Smooth muscle cell (in vitro differentiated cells): ENCODE measurements around the gene IKZF1. TPM values are rescaled to one million over a fixed set of nuclear protein-coding genes. Genes with fewer than 3 reads are reported as not detected.

Experiments used
- DNase-seq: peaks from one replicate; lab custom pipeline; 2025; ENCODE audit not compliant: unreplicated experiment; lab: John Stamatoyannopoulos, UW
- H2AFZ ChIP-seq: fragments of 200-600 bp; sonication (generic); 2 replicates; pipeline ENCODE4 v1.6.0; 2016; ENCODE audit warnings: antibody characterized with exemption, low read depth, mild to moderate bottlenecking
- H3F3A ChIP-seq: fragments of 200-600 bp; sonication (generic); 2 replicates; pipeline ENCODE4 v1.6.0; 2017; ENCODE audit warnings: antibody characterized with exemption, low read depth
- H3K27ac ChIP-seq: fragments of 200-600 bp; sonication (generic); 2 replicates; pipeline ENCODE4 v1.5.1; 2016; ENCODE audit warnings: low read depth, mild to moderate bottlenecking
- H3K27me3 ChIP-seq: fragments of 200-600 bp; sonication (generic); 2 replicates; pipeline ENCODE4 v1.6.1; 2016; ENCODE audit warnings: low read depth, mild to moderate bottlenecking
- H3K36me3 ChIP-seq: fragments of 200-600 bp; sonication (generic); 2 replicates; pipeline ENCODE4 v1.5.1; 2016; ENCODE audit warnings: low read depth
- H3K4me1 ChIP-seq: fragments of 200-600 bp; sonication (generic); 2 replicates; pipeline ENCODE4 v1.5.1; 2016; ENCODE audit warnings: low read depth
- H3K4me2 ChIP-seq: fragments of 200-600 bp; sonication (generic); 2 replicates; pipeline ENCODE4 v1.6.0; 2016; ENCODE audit warnings: mild to moderate bottlenecking
- H3K4me3 ChIP-seq: fragments of 200-600 bp; sonication (generic); 2 replicates; pipeline ENCODE4 v1.5.1; 2016; ENCODE audit warnings: mild to moderate bottlenecking
- H3K79me2 ChIP-seq: fragments of 200-600 bp; sonication (generic); 2 replicates; pipeline ENCODE4 v1.6.0; 2016; ENCODE audit warnings: low read depth, mild to moderate bottlenecking
- H3K9ac ChIP-seq: fragments of 200-600 bp; sonication (generic); 2 replicates; pipeline ENCODE4 v1.6.0; 2016; ENCODE audit warnings: low read depth
- H3K9me3 ChIP-seq: fragments of 200-600 bp; sonication (generic); replicated peaks from 2 replicates; pipeline ENCODE4 v1.5.1; 2016; ENCODE audit warnings: low read depth
- H4K20me1 ChIP-seq: fragments of 200-600 bp; sonication (generic); 2 replicates; pipeline ENCODE4 v1.6.0; 2016; ENCODE audit warnings: low read depth
- WGBS: methylation state at CpG from one replicate; pipeline ENCODE4 v1.1.7; 2016; ENCODE audit warnings: low lambda C conversion rate; 5-methylcytosine and 5-hydroxymethylcytosine counted together
- polyA plus RNA-seq: library from polyadenylated mRNA; unstranded; fragments of >200 nt; fragmentation: Nextera tagmentation; extraction: Ambion mirVana; gene quantifications from 2 replicates; pipeline ENCODE4 v1.2.1, GENCODE V29; 2016
- total RNA-seq: library from RNA; depleted of rRNA; stranded (reverse); fragments of >200 nt; gene quantifications from 2 replicates; pipeline ENCODE4 v1.2.3, GENCODE V29; 2014
- TF ChIP-seq, protein P1 (sequence below): fragments of 200-600 bp; sonication (generic); IDR thresholded peaks from 2 replicates; pipeline ENCODE4 v1.5.1; 2017; ENCODE audit warnings: borderline replicate concordance, mild to moderate bottlenecking, antibody characterized with exemption; ENCODE audit not compliant: insufficient read depth, poor library complexity, severe bottlenecking

The IKZF1 gene
- total and polyA plus RNA-seq, 2 experiments from 2014 or later = not detected

DNA sequence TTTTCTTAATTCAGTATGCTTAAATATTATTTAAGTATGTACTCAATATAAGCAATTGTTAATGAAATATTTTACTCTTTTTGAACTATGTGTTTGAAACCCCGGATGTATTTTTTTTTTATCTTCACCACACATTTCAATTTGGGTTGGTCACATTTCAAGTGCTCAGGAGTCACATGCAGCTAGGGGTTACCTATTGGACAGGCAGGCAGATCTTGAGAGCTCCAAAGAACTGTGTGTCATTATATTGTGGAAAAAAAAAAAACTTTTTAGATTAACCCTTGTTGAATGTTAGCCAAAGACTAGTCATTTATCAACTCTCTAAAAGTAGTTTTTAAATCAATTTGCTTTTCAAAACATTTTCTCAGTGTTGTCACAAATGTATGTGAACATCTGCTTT, 37.2 kb downstream of the IKZF1 start:
- H3K79me2 ChIP-seq = no peaks in the 10 kb centered on the region
- H3K4me1 ChIP-seq = no peaks in the 10 kb centered on the region
- no peak overlapping the region for H3K9ac ChIP-seq
- no peak overlapping the region for H3K4me3 ChIP-seq
- H4K20me1 ChIP-seq = no peaks in the 10 kb centered on the region
- H3K9me3 ChIP-seq = no peaks in the 10 kb centered on the region
- no peak overlapping the region for H3K27ac ChIP-seq
- no peak for DNase-seq
- whole genome bisulfite sequencing = 85% methylated on average over 1 of the region's 1 CpG
- TF ChIP-seq, protein P1, sequence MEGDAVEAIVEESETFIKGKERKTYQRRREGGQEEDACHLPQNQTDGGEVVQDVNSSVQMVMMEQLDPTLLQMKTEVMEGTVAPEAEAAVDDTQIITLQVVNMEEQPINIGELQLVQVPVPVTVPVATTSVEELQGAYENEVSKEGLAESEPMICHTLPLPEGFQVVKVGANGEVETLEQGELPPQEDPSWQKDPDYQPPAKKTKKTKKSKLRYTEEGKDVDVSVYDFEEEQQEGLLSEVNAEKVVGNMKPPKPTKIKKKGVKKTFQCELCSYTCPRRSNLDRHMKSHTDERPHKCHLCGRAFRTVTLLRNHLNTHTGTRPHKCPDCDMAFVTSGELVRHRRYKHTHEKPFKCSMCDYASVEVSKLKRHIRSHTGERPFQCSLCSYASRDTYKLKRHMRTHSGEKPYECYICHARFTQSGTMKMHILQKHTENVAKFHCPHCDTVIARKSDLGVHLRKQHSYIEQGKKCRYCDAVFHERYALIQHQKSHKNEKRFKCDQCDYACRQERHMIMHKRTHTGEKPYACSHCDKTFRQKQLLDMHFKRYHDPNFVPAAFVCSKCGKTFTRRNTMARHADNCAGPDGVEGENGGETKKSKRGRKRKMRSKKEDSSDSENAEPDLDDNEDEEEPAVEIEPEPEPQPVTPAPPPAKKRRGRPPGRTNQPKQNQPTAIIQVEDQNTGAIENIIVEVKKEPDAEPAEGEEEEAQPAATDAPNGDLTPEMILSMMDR = no peak
- no peaks in the 10 kb centered on the region for H3K36me3 ChIP-seq
- H3F3A ChIP-seq = no peaks in the 10 kb centered on the region
- no peak overlapping the region for H3K4me2 ChIP-seq
- peaks cover 17% of the 10 kb centered on the region for H3K27me3 ChIP-seq
- H2AFZ ChIP-seq = no peak overlapping the region

DNA sequence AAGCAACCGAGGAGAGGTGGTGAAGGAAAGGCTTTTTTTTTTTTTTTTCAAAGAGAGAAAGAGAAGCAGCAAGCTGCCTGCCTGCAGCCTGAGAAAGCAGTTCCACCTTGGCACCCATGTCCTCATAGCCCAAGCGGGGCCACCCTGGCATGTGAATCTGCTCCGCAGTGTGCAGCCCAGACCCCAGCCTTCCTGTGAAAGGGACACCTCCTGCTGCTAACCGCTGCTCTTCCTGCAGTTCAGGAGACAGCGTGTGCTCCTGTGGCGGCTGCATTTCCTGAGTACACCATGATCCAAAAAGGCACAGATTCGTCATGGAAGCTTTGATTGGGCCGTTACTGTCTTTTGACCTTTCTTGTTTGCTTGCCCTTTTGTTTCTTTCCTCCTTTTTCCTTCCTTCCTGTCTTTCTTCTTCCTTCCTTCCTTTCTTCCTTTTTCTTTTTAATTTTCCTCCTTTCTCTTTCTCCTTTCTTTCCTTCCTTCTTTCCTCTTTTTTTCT, 38.1 kb downstream of the IKZF1 start:
- no peak overlapping the region for H3K4me2 ChIP-seq
- peaks cover 17% of the 10 kb centered on the region for H3K27me3 ChIP-seq
- H3K4me3 ChIP-seq = no peak overlapping the region
- no peak overlapping the region for H2AFZ ChIP-seq
- WGBS = 44% methylated on average over 8 of the region's 8 CpGs
- no peaks in the 10 kb centered on the region for H3K4me1 ChIP-seq
- no peaks in the 10 kb centered on the region for H4K20me1 ChIP-seq
- no peak overlapping the region for H3K9ac ChIP-seq
- H3F3A ChIP-seq = peaks cover 4% of the 10 kb centered on the region
- H3K79me2 ChIP-seq = no peaks in the 10 kb centered on the region
- no peak overlapping the region for H3K27ac ChIP-seq
- TF ChIP-seq, protein P1 = no peak
- H3K36me3 ChIP-seq = no peaks in the 10 kb centered on the region
- H3K9me3 ChIP-seq = no peaks in the 10 kb centered on the region
- no peak for DNase-seq

DNA sequence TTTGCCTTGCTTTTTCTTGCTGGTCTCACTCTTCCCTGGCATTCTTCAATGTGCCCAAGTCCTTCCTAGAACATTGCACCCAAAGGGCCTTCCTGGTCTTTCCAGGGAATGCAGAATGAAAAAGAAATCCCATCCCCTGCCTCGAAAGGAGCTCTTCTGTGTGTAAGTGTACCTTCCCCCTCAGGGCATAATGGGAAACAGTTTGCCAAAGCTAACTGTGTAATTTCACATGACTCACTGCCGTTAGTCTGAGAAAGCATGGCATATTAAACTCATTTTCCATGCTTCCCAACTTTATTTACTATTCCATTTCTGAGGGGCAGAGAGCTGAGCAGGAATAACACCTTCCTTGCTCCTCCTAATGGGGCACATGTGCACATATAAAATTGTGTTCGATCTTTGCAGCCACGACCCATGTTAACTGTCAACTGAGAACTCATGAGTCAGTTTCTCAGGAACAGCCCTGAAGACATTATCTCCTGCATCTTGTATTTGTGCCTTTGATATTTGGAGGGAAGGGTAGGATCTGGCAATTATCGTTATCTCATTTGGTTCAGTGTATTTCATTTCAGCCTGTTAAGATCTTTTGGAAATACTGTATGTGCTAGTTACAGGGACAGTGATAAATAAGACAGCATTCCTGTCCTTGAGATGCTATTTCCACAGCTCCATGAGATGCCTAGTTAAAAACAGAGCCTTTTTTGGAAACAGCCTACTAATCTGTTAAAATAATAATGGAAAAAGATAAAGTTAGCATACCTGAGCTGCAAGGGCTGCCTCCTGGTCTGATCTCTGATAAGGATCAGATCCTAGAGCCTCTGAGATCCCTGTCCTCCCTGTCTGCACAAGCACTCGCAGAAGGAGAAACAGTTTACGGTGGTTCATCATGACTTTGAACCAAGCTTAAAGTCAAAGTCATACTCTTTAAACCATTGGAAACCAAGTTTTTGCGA, 42.3 kb downstream of the IKZF1 start:
- Histone ChIP-seq H2AFZ (no peak overlapping the region), H3K79me2 (no peaks in the 10 kb centered on the region), H3K9ac (no peak overlapping the region), H3F3A (peaks cover 4% of the 10 kb centered on the region), H3K27ac (no peak overlapping the region), H3K9me3 (no peaks in the 10 kb centered on the region), H3K4me3 (no peak overlapping the region), H4K20me1 (no peaks in the 10 kb centered on the region), H3K36me3 (no peaks in the 10 kb centered on the region), H3K4me1 (no peaks in the 10 kb centered on the region), H3K27me3 (peaks cover 15% of the 10 kb centered on the region), H3K4me2 (no peak overlapping the region)
- WGBS = 49% methylated on average over 8 of the region's 8 CpGs
- TF ChIP-seq, protein P1 = no peak
- DNase-seq = no peak
